GM20431 (cell line): ENCODE data around the gene SSUH2.
"Not testable (repeated sequence)": the region's sequence is repeated elsewhere in the genome, so short reads cannot be mapped to it uniquely, and the experiment has no call there.

ENCODE experiments used
- in situ Hi-C: fragments of 300-500 bp; cut with MseI, MboI; formaldehyde crosslinking; loops from one replicate; pipeline ENCODE4 v1.15.0; 2020; ENCODE audit warnings: low sequenced_read_pairs; ENCODE audit not compliant: unreplicated experiment

Gene SSUH2

GRCh38 chr3:8595695-8596115 lies 48.9 kb downstream of the SSUH2 start:
- in situ Hi-C loops = no loop called here

GRCh38 chr3:8595252-8595651 lies 49.3 kb downstream of the SSUH2 start:
- in situ Hi-C loops = no loop called here

- in situ Hi-C loops = no loop called here
These were observed 51.4 kb downstream of the SSUH2 start for GRCh38 chr3:8593021-8593827.

GRCh38 chr3:8589880-8590556 lies 54.6 kb downstream of the SSUH2 start:
- in situ Hi-C loops = no loop called here

GRCh38 chr3:8584661-8585060 lies 59.9 kb downstream of the SSUH2 start:
- in situ Hi-C loops = no loop called here

- in situ Hi-C loops = no loop called here
These were observed 62.7 kb downstream of the SSUH2 start for GRCh38 chr3:8581806-8582445.

GRCh38 chr3:8581373-8581772 lies 63.2 kb downstream of the SSUH2 start:
- in situ Hi-C loops = no loop called here

- in situ Hi-C loops = not testable (repeated sequence)
These were observed 64.2 kb downstream of the SSUH2 start for GRCh38 chr3:8580434-8580833.

GRCh38 chr3:8579943-8580342 lies 64.7 kb downstream of the SSUH2 start:
- in situ Hi-C loops = no loop called here

GRCh38 chr3:8579096-8579495 lies 65.5 kb downstream of the SSUH2 start:
- in situ Hi-C loops = no loop called here

- in situ Hi-C loops = no loop called here
These were observed 66.3 kb downstream of the SSUH2 start for GRCh38 chr3:8578282-8578681.

- in situ Hi-C loops = no loop called here
These were observed 67.6 kb downstream of the SSUH2 start for GRCh38 chr3:8576841-8577571.

- in situ Hi-C loops = no loop called here
These were observed 68.2 kb downstream of the SSUH2 start for GRCh38 chr3:8576436-8576835.

- in situ Hi-C loops = no loop called here
These were observed 69.1 kb downstream of the SSUH2 start for GRCh38 chr3:8575364-8576104.

GRCh38 chr3:8574670-8575322 lies 69.8 kb downstream of the SSUH2 start:
- in situ Hi-C loops = no loop called here

GRCh38 chr3:8574040-8574669 lies 70.4 kb downstream of the SSUH2 start:
- in situ Hi-C loops = no loop called here

- in situ Hi-C loops = no loop called here
These were observed 71.2 kb downstream of the SSUH2 start for GRCh38 chr3:8573342-8573926.

GRCh38 chr3:8571256-8571655 lies 73.3 kb downstream of the SSUH2 start:
- in situ Hi-C loops = no loop called here
